Measurements from ENCODE around the gene TMEM174.

- TF ChIP-seq CTCF (IDR thresholded peaks at IDR 0.05): no peak
- no peak for TF ChIP-seq POLR2A (IDR thresholded peaks at IDR 0.05)
Measured at GRCh38 chr5:73218552-73219171, 45.7 kb downstream of the TMEM174 start.

All from breast epithelium (tissue), 3 donors.